Keratinocyte (primary cell): ENCODE data around the gene ALK. TPM values are rescaled to one million over a fixed set of nuclear protein-coding genes. Genes with fewer than 3 reads are reported as not detected.

ENCODE experiments used
- DNase-seq: peaks from one replicate; pipeline ENCODE4 v3.0.0-alpha.2; 2011; ENCODE audit warnings: low read depth, missing footprints, low spot score
- FAIRE-seq: peaks from 2 replicates; lab custom pipeline; 2011; peaks lifted over from hg19 to GRCh38; lab: Jason Lieb, UNC
- H2AFZ ChIP-seq: 2 replicates; pipeline ENCODE4 v1.6.0; 2012; ENCODE audit warnings: low read length, control low read depth, inconsistent platforms; ENCODE audit not compliant: control insufficient read depth
- H3K27ac ChIP-seq: 2 replicates; pipeline ENCODE4 v1.5.1; 2011; ENCODE audit warnings: low read length; ENCODE audit not compliant: control insufficient read depth, insufficient read depth
- H3K27me3 ChIP-seq: 3 replicates; pipeline ENCODE4 v1.6.0; 2011; ENCODE audit warnings: low read length; ENCODE audit not compliant: control insufficient read depth, insufficient read depth; ENCODE audit errors: extremely low read depth
- H3K36me3 ChIP-seq, 2 experiments: 2 replicates in 1 of 2; 3 replicates in 1 of 2; pipeline ENCODE4 v1.5.1; 2011; ENCODE audit warnings: low read length in 2 of 2, mild to moderate bottlenecking in 1 of 2; ENCODE audit not compliant: control insufficient read depth in 2 of 2, insufficient read depth in 2 of 2; ENCODE audit errors: extremely low read depth in 1 of 2
- H3K4me1 ChIP-seq: 3 replicates; pipeline ENCODE4 v1.5.1; 2011; ENCODE audit warnings: low read length; ENCODE audit not compliant: control insufficient read depth, insufficient read depth; ENCODE audit errors: extremely low read depth
- H3K4me2 ChIP-seq: 3 replicates; pipeline ENCODE4 v1.6.0; 2011; ENCODE audit warnings: low read depth, low read length; ENCODE audit not compliant: control insufficient read depth, insufficient read depth; ENCODE audit errors: extremely low read depth
- H3K4me3 ChIP-seq, 3 experiments: fragments of 200-600 bp in 1 of 3; sonication (generic) in 1 of 3; 2 replicates in 2 of 3; 3 replicates in 1 of 3; pipeline ENCODE4 v1.5.1; 2011 to 2016; ENCODE audit warnings: low read length in 3 of 3, mild to moderate bottlenecking in 3 of 3, control low read depth in 2 of 3, inconsistent platforms in 1 of 3, low read depth in 1 of 3, mixed read lengths in 1 of 3, mixed run types in 1 of 3, moderate library complexity in 1 of 3; ENCODE audit not compliant: control insufficient read depth in 2 of 3, insufficient read depth in 2 of 3; ENCODE audit errors: extremely low read depth in 1 of 3
- H3K79me2 ChIP-seq: 2 replicates; pipeline ENCODE4 v1.6.0; 2012; ENCODE audit warnings: low read length; ENCODE audit not compliant: control insufficient read depth, insufficient read depth
- H3K9ac ChIP-seq: 3 replicates; pipeline ENCODE4 v1.6.0; 2011; ENCODE audit warnings: low read length; ENCODE audit not compliant: control insufficient read depth, insufficient read depth; ENCODE audit errors: extremely low read depth
- H3K9me1 ChIP-seq: 3 replicates; pipeline ENCODE4 v1.6.0; 2011; ENCODE audit warnings: low read length; ENCODE audit not compliant: control insufficient read depth, insufficient read depth; ENCODE audit errors: extremely low read depth
- H3K9me3 ChIP-seq: 2 replicates; pipeline ENCODE4 v1.5.1; 2012; ENCODE audit warnings: low read depth, low read length; ENCODE audit not compliant: control insufficient read depth
- H4K20me1 ChIP-seq: 3 replicates; pipeline ENCODE4 v1.6.0; 2011; ENCODE audit warnings: low read length; ENCODE audit not compliant: control insufficient read depth, insufficient read depth; ENCODE audit errors: extremely low read depth
- CTCF ChIP-seq, 3 experiments: IDR thresholded peaks in 1 of 3; conservative IDR thresholded peaks in 1 of 3; optimal IDR thresholded peaks in 1 of 3; 2 replicates in 2 of 3; 3 replicates in 1 of 3; pipeline versions ENCODE3 to v1.5.1; 2011; ENCODE audit warnings: low read length in 3 of 3, mild to moderate bottlenecking in 3 of 3, moderate library complexity in 2 of 3, control low read depth in 1 of 3, inconsistent platforms in 1 of 3; ENCODE audit not compliant: insufficient read depth in 2 of 3; ENCODE audit errors: extremely low read depth in 1 of 3
- EZH2 ChIP-seq: IDR thresholded peaks from one replicate; pipeline ENCODE4 v1.6.1; 2012; ENCODE audit warnings: inconsistent platforms, mild to moderate bottlenecking, low read length, moderate library complexity
- dilution Hi-C: fragments of 300-500 bp; cut with MboI; formaldehyde crosslinking; loops from one replicate; pipeline ENCODE4 v1.7.0; 2020; ENCODE audit warnings: low sequenced_read_pairs; ENCODE audit not compliant: extremely low pct_ligation_motif_present
- polyA plus RNA-seq, 5 experiments: library from polyadenylated mRNA; depleted of rRNA in 3 of 5; stranded (reverse) in 3 of 5; stranded (forward) in 1 of 5; unstranded in 1 of 5; fragments of >200 nt; gene quantifications; 1 replicate in 1 of 5; 2 replicates in 3 of 5; 3 replicates in 1 of 5; pipeline versions ENCODE4 v1.2.1 to v1.2.3, GENCODE V29; 2011 to 2012; ENCODE audit warnings: missing spikeins in 2 of 5, low read depth in 1 of 5, low replicate concordance in 1 of 5

The ALK gene
- polyA plus RNA-seq, 1 donor (not counting 4 experiments of a cell fraction or from before 2014, with no cell fraction given): not detected

GRCh38 chr2:29401994-29402393 is 519.4 kb downstream of the ALK start:
- FAIRE-seq: no peak

GRCh38 chr2:29400930-29401653 is 520.3 kb downstream of the ALK start:
- no peak for FAIRE-seq
- TF ChIP-seq EZH2 (no peak), CTCF (optimal IDR thresholded peaks at IDR 0.05 in 1 of 3, IDR thresholded peaks at IDR 0.05 in 1 of 3, conservative IDR thresholded peaks at IDR 0.05 in 1 of 3; ENCODE audit: extremely low read depth in 1 of 3, insufficient read depth in 2 of 3, low read length in 3 of 3) (no peak)
- dilution Hi-C loops: no loop called here

More at GRCh38 chr2:29401994-29402393, 519.4 kb downstream of the ALK start:
- no peak overlapping the region for H3K4me3 ChIP-seq
- no peak for DNase-seq
- H3K4me1 ChIP-seq: no peaks in the 10 kb centered on the region
- TF ChIP-seq CTCF (optimal IDR thresholded peaks at IDR 0.05 in 1 of 3, IDR thresholded peaks at IDR 0.05 in 1 of 3, conservative IDR thresholded peaks at IDR 0.05 in 1 of 3; ENCODE audit: extremely low read depth in 1 of 3, insufficient read depth in 2 of 3, low read length in 3 of 3): no peak
- TF ChIP-seq EZH2: no peak
- no peaks in the 10 kb centered on the region for H3K79me2 ChIP-seq
- H3K27ac ChIP-seq: no peak overlapping the region
- H4K20me1 ChIP-seq: no peaks in the 10 kb centered on the region
- peaks cover 11% of the 10 kb centered on the region for H3K27me3 ChIP-seq
- no peaks in the 10 kb centered on the region for H3K9me1 ChIP-seq
- no peaks in the 10 kb centered on the region for H3K36me3 ChIP-seq
- no peaks in the 10 kb centered on the region for H3K9me3 ChIP-seq
- no peak overlapping the region for H3K4me2 ChIP-seq
- H2AFZ ChIP-seq: no peak overlapping the region
- no peak overlapping the region for H3K9ac ChIP-seq
- dilution Hi-C loops: no loop called here

More at GRCh38 chr2:29400930-29401653, 520.3 kb downstream of the ALK start:
- DNase-seq: no peak
- Histone ChIP-seq H3K36me3 (no peaks in the 10 kb centered on the region), H3K4me2 (no peak overlapping the region), H4K20me1 (no peaks in the 10 kb centered on the region), H3K9ac (no peak overlapping the region), H3K9me3 (no peaks in the 10 kb centered on the region), H3K27me3 (peaks cover 11% of the 10 kb centered on the region), H3K4me1 (no peaks in the 10 kb centered on the region), H2AFZ (no peak overlapping the region), H3K9me1 (no peaks in the 10 kb centered on the region), H3K4me3 (no peak overlapping the region), H3K27ac (no peak overlapping the region), H3K79me2 (no peaks in the 10 kb centered on the region)
